ENCODE results near the gene CFAP206.
"Not testable (repeated sequence)": the region's sequence is repeated elsewhere in the genome, so short reads cannot be mapped to it uniquely, and the experiment has no call there.

Gene CFAP206

DNA sequence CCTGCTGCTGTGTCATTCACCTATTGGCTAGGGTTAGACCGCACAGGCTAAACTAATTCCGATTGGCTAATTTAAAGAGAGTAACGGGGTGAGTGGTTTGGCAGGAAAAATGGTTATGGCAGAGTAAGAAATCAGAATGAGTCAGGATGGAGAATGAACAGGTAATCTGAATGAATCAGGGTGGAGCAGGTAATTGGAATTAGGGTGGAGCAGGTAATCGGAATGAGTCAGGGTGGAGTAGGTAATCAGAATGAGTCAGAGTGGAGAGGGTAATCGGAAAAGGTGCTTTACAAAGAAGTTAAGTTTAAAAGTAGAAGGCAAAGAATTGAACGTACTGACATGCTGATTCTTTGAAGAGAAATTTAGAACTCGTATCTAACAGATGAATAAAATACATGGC lies 76.7 kb downstream of the CFAP206 start:
- TF ChIP-seq POLR2A (IDR thresholded peaks at IDR 0.05; ENCODE audit: extremely low read depth, insufficient read length) (no peak), MYC (IDR thresholded peaks at IDR 0.05; ENCODE audit: low read depth, low read length) (no peak)
- TF ChIP-seq, protein P1, sequence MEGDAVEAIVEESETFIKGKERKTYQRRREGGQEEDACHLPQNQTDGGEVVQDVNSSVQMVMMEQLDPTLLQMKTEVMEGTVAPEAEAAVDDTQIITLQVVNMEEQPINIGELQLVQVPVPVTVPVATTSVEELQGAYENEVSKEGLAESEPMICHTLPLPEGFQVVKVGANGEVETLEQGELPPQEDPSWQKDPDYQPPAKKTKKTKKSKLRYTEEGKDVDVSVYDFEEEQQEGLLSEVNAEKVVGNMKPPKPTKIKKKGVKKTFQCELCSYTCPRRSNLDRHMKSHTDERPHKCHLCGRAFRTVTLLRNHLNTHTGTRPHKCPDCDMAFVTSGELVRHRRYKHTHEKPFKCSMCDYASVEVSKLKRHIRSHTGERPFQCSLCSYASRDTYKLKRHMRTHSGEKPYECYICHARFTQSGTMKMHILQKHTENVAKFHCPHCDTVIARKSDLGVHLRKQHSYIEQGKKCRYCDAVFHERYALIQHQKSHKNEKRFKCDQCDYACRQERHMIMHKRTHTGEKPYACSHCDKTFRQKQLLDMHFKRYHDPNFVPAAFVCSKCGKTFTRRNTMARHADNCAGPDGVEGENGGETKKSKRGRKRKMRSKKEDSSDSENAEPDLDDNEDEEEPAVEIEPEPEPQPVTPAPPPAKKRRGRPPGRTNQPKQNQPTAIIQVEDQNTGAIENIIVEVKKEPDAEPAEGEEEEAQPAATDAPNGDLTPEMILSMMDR (IDR thresholded peaks at IDR 0.05; ENCODE audit: low read depth, low read length) = no peak
- TF ChIP-seq, protein P2, sequence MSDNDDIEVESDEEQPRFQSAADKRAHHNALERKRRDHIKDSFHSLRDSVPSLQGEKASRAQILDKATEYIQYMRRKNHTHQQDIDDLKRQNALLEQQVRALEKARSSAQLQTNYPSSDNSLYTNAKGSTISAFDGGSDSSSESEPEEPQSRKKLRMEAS (IDR thresholded peaks at IDR 0.05; ENCODE audit: low read depth, low read length) = no peak
- H3K4me3 ChIP-seq (ENCODE audit: low read depth, low read length) = no peak overlapping the region
- no peak for DNase-seq (ENCODE audit: low read depth)

DNA sequence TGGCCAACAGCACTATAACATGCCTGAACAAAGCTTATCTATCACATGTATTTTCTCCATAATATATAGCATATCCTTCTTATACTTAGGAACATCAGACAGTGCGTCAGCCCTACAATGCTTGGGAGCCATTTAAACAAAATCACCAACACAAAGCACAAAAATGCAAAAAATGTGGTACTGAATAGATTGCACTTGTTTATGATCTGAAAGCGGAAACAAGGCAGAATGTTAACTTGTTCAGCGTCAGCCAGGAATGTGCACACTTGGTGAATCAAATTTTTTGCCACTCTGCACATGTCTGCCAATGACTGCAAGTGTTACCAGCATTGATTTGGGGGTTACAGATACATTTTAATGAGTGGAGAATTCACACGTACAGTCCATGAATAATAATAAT lies 79.8 kb downstream of the CFAP206 start:
- DNase-seq (ENCODE audit: low read depth) = no peak
- H3K4me3 ChIP-seq (ENCODE audit: low read depth, low read length) = no peak overlapping the region
- TF ChIP-seq MYC (IDR thresholded peaks at IDR 0.05; ENCODE audit: low read depth, low read length) = no peak
- no peak for TF ChIP-seq POLR2A (IDR thresholded peaks at IDR 0.05; ENCODE audit: extremely low read depth, insufficient read length)
- TF ChIP-seq, protein P2 (IDR thresholded peaks at IDR 0.05; ENCODE audit: low read depth, low read length) = no peak

DNA sequence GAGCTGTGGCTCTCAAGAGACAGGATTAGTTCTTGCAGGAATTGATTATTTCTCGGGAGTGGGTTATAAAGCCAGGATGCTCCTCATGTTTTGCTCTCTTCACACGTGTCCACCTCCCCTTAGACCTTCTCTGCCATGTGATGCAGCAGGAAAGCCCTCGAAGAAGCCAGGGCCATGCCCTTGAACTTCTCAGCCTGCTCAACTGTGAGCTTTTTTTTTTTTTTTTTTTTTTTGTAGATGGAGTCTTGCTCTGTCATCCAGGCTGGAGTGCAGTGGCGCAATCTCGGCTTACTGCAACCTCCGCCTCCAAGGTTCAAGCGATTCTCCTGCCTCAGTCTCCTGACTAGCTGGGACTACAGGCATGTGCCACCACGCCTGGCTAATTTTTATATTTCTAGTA lies 81.6 kb downstream of the CFAP206 start:
- not testable (repeated sequence) for DNase-seq (ENCODE audit: low read depth); H3K4me3 ChIP-seq (ENCODE audit: low read depth, low read length)

DNA sequence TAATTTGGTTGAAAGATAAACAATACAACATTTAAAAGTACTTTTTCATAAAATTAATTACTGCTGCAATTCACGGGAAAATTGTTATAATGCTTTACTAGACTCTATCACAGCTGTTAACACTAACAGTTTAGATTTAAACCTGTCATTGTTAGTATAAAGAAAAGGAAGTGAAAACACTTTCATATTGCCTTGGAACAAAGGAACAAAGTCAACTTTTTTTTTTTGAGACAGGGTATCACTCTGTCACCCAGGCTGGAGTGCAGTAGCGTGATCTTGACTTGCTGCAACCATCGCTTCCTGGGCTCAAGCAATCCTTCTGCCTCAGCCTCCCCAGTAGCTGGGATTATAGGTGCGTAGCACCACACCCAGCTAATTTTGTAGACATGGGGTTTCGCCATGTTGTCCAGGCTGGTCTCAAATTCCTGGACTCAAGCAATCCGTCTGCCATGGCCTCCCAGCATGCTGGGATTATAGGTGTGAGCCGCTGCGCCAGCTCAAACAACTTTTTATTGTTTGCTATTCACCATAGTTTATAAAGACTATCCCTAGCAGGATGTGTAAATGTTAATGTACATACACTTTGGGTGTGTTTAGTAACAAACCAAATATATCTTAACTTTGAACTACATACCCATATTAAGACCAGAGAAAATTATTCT lies 87.1 kb downstream of the CFAP206 start:
- no peak overlapping the region for H3K4me3 ChIP-seq (ENCODE audit: low read depth, low read length)
- no peak for DNase-seq (ENCODE audit: low read depth)
- TF ChIP-seq, protein P2 (IDR thresholded peaks at IDR 0.05; ENCODE audit: low read depth, low read length) = no peak
- TF ChIP-seq POLR2A (IDR thresholded peaks at IDR 0.05; ENCODE audit: extremely low read depth, insufficient read length) (no peak), MYC (IDR thresholded peaks at IDR 0.05; ENCODE audit: low read depth, low read length) (no peak)
- TF ChIP-seq, protein P1 (IDR thresholded peaks at IDR 0.05; ENCODE audit: low read depth, low read length) = no peak

DNA sequence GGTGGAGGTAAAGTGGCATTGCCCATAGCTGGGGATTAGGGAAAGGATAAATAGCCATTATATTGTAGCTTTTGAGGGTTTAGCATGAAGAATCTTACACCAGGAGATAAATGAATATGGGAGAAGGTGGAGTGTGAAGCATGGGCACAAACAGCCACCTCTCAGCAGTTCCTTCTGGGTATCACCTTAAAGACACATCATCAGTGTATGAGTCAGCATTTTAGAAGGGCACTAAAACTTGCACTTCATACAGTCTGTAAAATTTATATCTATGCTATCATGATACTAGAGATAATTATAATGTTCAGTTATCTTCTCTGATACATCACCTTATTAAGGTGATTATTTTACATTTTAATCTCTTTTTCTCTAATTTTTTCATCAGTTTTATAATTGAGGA lies 90.3 kb downstream of the CFAP206 start:
- TF ChIP-seq POLR2A (IDR thresholded peaks at IDR 0.05; ENCODE audit: extremely low read depth, insufficient read length) (no peak), MYC (IDR thresholded peaks at IDR 0.05; ENCODE audit: low read depth, low read length) (no peak)
- TF ChIP-seq, protein P1 (IDR thresholded peaks at IDR 0.05; ENCODE audit: low read depth, low read length) = no peak
- TF ChIP-seq, protein P2 (IDR thresholded peaks at IDR 0.05; ENCODE audit: low read depth, low read length) = no peak
- no peak for DNase-seq (ENCODE audit: low read depth)
- H3K4me3 ChIP-seq (ENCODE audit: low read depth, low read length) = no peak overlapping the region

DNA sequence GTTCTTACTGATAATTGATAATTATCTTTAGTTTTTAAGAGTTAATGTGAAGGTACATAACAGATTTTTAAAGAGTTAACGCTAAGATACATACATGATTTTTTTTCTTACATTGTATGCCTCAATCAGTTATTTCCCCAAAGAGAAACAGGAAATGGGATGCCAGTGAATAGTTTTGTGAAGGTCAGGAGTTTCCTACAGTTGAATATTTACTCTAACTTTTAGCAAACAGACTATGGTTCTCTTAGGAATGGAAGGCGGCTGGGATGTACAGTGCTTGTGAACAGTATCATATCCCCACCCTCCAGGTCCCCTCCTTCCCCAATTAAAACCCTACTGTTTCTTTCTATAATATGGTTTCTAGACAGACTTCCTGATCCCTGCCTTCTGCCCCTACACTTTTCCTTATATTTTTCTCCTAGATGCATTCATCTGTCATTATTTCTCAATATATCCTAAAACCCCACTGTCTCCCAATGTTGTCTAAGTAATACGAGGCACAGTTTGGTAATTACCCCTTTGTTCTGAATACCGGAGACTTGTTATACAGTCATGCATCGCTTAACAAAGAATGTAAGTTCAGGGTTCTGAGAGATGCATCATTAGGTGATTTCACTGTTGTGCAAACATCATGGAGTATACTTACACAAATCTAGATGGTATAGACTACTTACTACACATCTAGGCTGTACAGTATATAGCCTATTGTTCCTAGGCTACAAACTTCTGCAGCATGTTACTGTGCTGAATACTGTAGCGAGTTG lies 94.2 kb downstream of the CFAP206 start:
- DNase-seq (ENCODE audit: low read depth) = no peak
- TF ChIP-seq POLR2A (IDR thresholded peaks at IDR 0.05; ENCODE audit: extremely low read depth, insufficient read length) (no peak), MYC (IDR thresholded peaks at IDR 0.05; ENCODE audit: low read depth, low read length) (no peak)
- TF ChIP-seq, protein P1 (IDR thresholded peaks at IDR 0.05; ENCODE audit: low read depth, low read length) = no peak
- TF ChIP-seq, protein P2 (IDR thresholded peaks at IDR 0.05; ENCODE audit: low read depth, low read length) = no peak
- no peak overlapping the region for H3K4me3 ChIP-seq (ENCODE audit: low read depth, low read length)
